GM21529 (cell line): ENCODE data around the gene OR10P1.
"Not testable (repeated sequence)": the region's sequence is repeated elsewhere in the genome, so short reads cannot be mapped to it uniquely, and the experiment has no call there.

Experiments used
- ATAC-seq: cut with Tn5 transposase; IDR thresholded peaks from one replicate; pipeline ENCODE4 v1.9.1; 2021; ENCODE audit not compliant: unreplicated experiment

OR10P1 gene

DNA sequence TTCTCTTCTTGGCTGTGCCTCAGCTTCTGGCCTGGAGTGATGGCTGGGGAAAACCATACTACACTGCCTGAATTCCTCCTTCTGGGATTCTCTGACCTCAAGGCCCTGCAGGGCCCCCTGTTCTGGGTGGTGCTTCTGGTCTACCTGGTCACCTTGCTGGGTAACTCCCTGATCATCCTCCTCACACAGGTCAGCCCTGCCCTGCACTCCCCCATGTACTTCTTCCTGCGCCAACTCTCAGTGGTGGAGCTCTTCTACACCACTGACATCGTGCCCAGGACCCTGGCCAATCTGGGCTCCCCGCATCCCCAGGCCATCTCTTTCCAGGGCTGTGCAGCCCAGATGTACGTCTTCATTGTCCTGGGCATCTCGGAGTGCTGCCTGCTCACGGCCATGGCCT, at the start of gene OR10P1:
Gene OR10P1, plus strand, starts transcription at position 40 of the 400 bp plus-strand sequence. Its CDS starts 0 bp downstream, at position 40.
- no peak for ATAC-seq

- ATAC-seq = not testable (repeated sequence)
These were observed 46.5 kb upstream of the OR10P1 start for GRCh38 chr12:55590152-55590551.

- no peak for ATAC-seq
These were observed 28.7 kb upstream of the OR10P1 start for GRCh38 chr12:55607821-55608594.

GRCh38 chr12:55610598-55610997, 26.1 kb upstream of the OR10P1 start:
- no peak for ATAC-seq

GRCh38 chr12:55612646-55613045, 24.0 kb upstream of the OR10P1 start:
- no peak for ATAC-seq

DNA sequence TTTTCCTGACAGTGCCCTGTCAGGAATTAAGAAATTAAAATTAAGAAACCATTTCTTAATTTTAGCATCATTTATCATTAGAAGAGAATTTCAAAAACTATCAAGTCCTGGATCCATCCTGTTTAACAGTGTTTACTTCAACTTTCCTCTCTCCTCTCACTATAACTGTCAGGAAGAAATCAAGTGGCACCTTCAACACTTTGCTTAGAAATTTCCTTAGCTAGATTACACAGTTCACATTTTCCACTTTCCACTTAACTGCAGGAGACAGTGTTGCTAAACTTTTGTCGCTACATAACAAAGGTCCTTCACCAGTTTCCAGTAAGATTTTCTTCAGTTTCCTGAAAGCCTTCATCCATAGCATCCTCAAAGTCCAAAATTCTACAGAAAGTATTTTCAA, 21.9 kb upstream of the OR10P1 start:
- ATAC-seq = no peak

GRCh38 chr12:55619354-55620138, 17.1 kb upstream of the OR10P1 start:
- peak; percentile 86 for ATAC-seq

DNA sequence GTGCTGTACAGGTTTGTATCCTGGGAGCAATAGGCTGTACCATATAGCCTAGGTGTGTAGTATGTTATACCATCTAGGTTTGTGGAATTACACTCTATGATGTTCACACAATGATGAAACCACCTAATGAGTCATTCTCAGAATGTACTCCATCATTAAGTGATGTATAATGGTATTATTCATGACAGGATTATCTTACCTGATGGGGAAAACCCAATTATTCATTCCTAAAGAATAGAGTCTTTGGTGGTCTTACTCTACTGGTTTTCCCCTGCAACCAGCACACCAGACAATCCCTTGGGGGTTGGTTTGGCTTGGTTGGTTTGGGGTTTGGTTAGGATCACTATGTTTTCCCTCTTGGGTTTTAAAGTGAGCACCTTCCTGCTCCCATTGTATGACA, 12.6 kb upstream of the OR10P1 start:
- ATAC-seq = peak; percentile 49

DNA sequence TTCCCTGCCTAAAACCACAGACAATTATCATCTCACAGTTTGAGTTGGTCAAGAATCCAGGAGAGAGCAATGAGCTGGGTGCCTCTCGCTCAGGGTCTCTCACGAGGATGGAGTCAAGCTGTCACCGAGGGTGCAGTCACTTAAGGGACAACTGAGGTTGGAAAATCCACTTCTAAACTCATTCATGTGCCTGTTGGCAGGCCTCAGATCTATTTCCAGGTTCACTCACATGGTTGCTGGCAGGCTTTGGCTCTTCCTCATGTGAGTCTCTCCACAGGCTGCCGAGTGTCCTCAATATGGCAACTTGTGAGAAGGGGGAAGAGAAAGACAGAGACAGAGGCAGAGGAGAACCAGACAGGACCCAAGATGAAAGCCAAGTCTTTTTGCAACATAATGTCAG, 10.5 kb upstream of the OR10P1 start:
- no peak for ATAC-seq

DNA sequence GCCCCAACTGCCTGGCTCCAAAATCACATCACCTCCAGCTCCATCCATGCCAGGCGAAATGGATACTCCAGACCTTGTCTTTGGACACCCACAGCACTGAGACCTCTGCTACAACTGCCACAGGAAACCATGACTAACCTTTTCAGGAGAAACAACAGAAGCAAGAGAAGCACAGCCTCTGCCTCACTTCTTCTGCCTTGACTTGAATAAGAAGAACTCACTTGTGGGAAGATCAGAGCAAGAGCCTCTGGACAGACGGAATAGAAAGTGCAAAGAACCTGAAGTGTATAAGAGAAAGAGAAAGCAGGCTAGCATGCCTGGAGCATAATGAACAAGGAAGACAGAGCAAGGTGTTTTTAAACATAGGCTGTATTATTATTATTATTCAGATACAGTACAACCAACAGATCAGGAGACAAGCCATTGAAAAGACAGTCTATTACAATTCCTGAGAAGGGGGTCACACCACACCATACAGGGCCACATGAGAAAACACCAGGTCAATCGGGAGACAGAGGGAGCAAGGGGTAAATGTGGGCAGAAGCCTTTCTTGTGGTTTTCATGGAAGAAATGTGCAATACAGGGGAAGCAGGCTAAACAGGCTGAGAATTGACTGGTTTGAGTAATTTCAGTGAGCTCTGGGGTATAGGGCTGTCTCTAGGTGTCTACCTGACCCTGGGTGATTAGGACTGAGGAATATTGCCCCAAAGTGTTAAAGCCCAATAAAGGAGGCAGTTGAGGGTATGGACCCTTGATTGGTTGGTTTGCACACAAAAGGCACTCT, 7.4 kb upstream of the OR10P1 start:
- ATAC-seq = no peak

GRCh38 chr12:55631056-55631455, 5.6 kb upstream of the OR10P1 start:
- ATAC-seq = no peak

DNA sequence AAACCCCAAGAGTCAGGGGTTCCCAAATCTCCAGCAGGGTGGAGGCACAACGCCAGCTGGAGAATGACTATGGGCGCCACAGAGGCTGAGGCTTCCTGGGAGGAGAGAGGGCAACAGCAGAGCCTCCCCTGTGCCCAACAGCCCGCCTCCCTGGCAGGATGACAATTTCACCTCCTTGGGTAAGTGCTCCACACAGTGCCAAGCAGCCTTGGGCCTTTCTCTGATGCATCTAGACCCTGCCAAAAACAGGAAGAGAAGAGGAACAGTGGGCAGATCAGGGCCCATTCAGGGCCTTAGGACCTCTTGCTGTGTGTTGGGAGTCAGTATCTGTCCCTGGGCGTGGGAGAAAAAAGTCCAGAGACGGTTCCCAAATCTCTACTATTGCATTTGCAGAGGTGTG, 5.0 kb upstream of the OR10P1 start:
- ATAC-seq = no peak

DNA sequence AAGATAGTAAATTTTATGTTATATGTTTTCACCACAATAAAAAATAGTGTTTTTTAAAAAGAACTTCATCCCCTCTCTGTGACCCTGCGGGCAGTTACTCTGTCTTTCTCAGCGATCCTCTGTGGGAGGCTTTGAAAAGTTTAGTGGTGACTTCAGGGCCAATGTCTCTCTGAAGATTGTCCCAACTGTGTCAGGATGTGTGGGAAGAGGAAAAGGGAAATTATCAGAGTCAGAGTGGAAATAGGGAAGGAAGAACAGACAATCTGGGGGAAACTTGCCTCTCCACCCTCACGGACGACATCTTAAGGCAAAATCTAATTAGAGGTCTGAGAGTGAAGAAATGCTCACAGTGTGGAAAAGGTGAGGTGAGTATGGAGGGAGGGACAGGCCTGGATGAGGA, 3.5 kb upstream of the OR10P1 start:
- no peak for ATAC-seq

GRCh38 chr12:55636116-55636655, 506 bp upstream of the OR10P1 start:
- ATAC-seq = no peak

- ATAC-seq = no peak
These were observed 775 bp downstream of the OR10P1 start for GRCh38 chr12:55637467-55637866.

DNA sequence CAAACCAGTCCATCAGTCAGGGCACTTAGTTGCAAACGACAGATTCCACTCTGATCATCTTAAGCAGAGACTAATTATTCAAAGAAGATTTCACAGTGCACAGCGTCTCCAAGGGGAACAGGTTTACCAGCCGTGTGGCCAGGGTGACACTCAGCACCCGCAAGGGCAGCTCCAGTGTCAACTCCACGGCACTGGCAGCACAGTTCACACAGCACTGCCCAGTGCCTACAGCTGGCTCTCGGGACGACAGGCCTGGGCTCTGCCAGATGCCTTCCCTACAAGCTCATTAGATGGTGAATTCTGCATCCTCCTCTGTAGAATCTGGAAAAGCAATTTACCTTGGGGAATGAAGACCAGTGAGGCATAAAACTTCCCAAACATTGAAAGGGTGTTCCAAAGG, 4.9 kb downstream of the OR10P1 start:
- ATAC-seq = no peak

DNA sequence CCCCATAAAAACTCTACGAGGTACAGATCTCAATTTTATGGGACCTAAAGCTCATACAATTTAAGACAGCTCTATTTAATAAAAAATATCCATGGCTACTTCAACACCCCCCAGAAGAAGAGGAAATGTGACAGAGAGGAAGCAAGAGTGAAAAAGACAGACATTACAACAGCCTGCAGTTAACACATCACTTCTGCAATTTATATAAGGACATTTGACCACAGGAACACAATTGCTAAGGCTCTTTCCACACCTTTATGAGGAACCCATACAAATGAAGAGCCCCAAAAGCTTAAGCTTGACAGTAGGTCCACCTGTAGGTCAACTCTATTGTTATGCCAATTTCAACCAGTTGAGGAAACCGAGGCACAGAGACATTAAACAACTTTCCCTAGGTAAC, 5.6 kb downstream of the OR10P1 start:
- ATAC-seq = no peak

DNA sequence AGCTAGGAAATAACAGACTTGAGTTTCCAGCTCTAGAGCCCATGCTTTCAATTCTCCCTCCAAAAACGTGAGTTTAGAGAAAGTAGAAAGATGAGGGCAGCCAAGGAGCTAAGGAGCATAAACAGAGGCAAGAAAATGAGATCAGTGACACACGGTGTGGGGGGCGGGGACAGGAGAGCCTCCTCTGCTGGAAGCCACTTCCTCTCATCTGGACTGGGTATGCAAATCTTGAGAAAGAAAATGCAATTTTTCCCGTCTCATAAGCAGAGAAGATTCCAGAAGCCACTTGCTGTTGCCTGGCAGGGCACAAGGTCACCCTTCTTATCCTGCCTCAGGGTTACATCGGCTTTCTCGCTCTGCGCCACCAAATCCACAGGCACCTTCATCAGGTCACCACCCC, 6.0 kb downstream of the OR10P1 start:
- ATAC-seq = no peak

GRCh38 chr12:55644591-55644990, 7.9 kb downstream of the OR10P1 start:
- no peak for ATAC-seq

GRCh38 chr12:55647027-55647426, 10.3 kb downstream of the OR10P1 start:
- ATAC-seq = no peak

GRCh38 chr12:55650620-55651298, 14.1 kb downstream of the OR10P1 start:
- not testable (repeated sequence) for ATAC-seq
